ENCODE data around the gene CNKSR3. TPM values are rescaled to one million over a fixed set of nuclear protein-coding genes. Genes with fewer than 3 reads are reported as not detected.
"Not testable (repeated sequence)": the region's sequence is repeated elsewhere in the genome, so short reads cannot be mapped to it uniquely, and the experiment has no call there.

CNKSR3 gene
- total RNA-seq, 1 experiment from 2014 or later = not detected

GRCh38 chr6:154521412-154521811 is 10.9 kb upstream of the CNKSR3 start:
- no peak overlapping the region for H3K27ac ChIP-seq (ENCODE audit: low read length)
- H3K79me2 ChIP-seq (ENCODE audit: low read length) = no peaks in the 10 kb centered on the region
- no peaks in the 10 kb centered on the region for H3K4me1 ChIP-seq (ENCODE audit: low read length)
- no peaks in the 10 kb centered on the region for H4K20me1 ChIP-seq (ENCODE audit: insufficient read depth, low read depth, low read length)
- H3K36me3 ChIP-seq (ENCODE audit: insufficient read depth, low read length) = no peaks in the 10 kb centered on the region
- no peaks in the 10 kb centered on the region; the same call in 1 of the 2 replicates for H3K9me3 ChIP-seq (ENCODE audit: low read length)
- H3K4me3 ChIP-seq (ENCODE audit: low read length) = no peak overlapping the region
- no peak overlapping the region for H2AFZ ChIP-seq (ENCODE audit: low read length)
- no peaks in the 10 kb centered on the region for H3K9me2 ChIP-seq (replicated peaks; ENCODE audit: insufficient read depth, low read length)
- no peaks in the 10 kb centered on the region for H3K27me3 ChIP-seq (ENCODE audit: low read length)
- no peak for DNase-seq
- H3K9ac ChIP-seq (ENCODE audit: low read length) = no peak overlapping the region
- H3K4me2 ChIP-seq (ENCODE audit: low read depth, low read length, poor library complexity, severe bottlenecking) = no peak overlapping the region

GRCh38 chr6:154520280-154520679 is 9.8 kb upstream of the CNKSR3 start:
- no peak overlapping the region for H3K4me2 ChIP-seq (ENCODE audit: low read depth, low read length, poor library complexity, severe bottlenecking)
- no peak overlapping the region for H2AFZ ChIP-seq (ENCODE audit: low read length)
- no peak overlapping the region for H3K27ac ChIP-seq (ENCODE audit: low read length)
- H3K4me3 ChIP-seq (ENCODE audit: low read length) = no peak overlapping the region
- no peak overlapping the region for H3K9ac ChIP-seq (ENCODE audit: low read length)
- H3K9me2 ChIP-seq (replicated peaks; ENCODE audit: insufficient read depth, low read length) = no peaks in the 10 kb centered on the region
- DNase-seq = no peak
- H3K36me3 ChIP-seq (ENCODE audit: insufficient read depth, low read length) = no peaks in the 10 kb centered on the region
- H3K79me2 ChIP-seq (ENCODE audit: low read length) = no peaks in the 10 kb centered on the region
- no peaks in the 10 kb centered on the region for H3K27me3 ChIP-seq (ENCODE audit: low read length)
- H3K9me3 ChIP-seq (ENCODE audit: low read length) = no peaks in the 10 kb centered on the region
- no peaks in the 10 kb centered on the region for H4K20me1 ChIP-seq (ENCODE audit: insufficient read depth, low read depth, low read length)
- H3K4me1 ChIP-seq (ENCODE audit: low read length) = no peaks in the 10 kb centered on the region

GRCh38 chr6:154518396-154518795 is 7.9 kb upstream of the CNKSR3 start:
- H2AFZ ChIP-seq (ENCODE audit: low read length) = no peak overlapping the region
- DNase-seq = no peak
- H3K27me3 ChIP-seq (ENCODE audit: low read length) = no peaks in the 10 kb centered on the region
- no peak overlapping the region for H3K27ac ChIP-seq (ENCODE audit: low read length)
- H3K36me3 ChIP-seq (ENCODE audit: insufficient read depth, low read length) = no peaks in the 10 kb centered on the region
- no peak overlapping the region for H3K4me3 ChIP-seq (ENCODE audit: low read length)
- no peaks in the 10 kb centered on the region for H3K4me1 ChIP-seq (ENCODE audit: low read length)
- no peaks in the 10 kb centered on the region for H3K9me3 ChIP-seq (ENCODE audit: low read length)
- H4K20me1 ChIP-seq (ENCODE audit: insufficient read depth, low read depth, low read length) = no peaks in the 10 kb centered on the region
- no peak overlapping the region for H3K4me2 ChIP-seq (ENCODE audit: low read depth, low read length, poor library complexity, severe bottlenecking)
- no peak overlapping the region for H3K9ac ChIP-seq (ENCODE audit: low read length)
- no peaks in the 10 kb centered on the region for H3K79me2 ChIP-seq (ENCODE audit: low read length)
- H3K9me2 ChIP-seq (replicated peaks; ENCODE audit: insufficient read depth, low read length) = no peaks in the 10 kb centered on the region

- H3K36me3 ChIP-seq (ENCODE audit: insufficient read depth, low read length) = no peaks in the 10 kb centered on the region
- no peak overlapping the region for H3K4me2 ChIP-seq (ENCODE audit: low read depth, low read length, poor library complexity, severe bottlenecking)
- H3K4me1 ChIP-seq (ENCODE audit: low read length) = no peaks in the 10 kb centered on the region
- H3K79me2 ChIP-seq (ENCODE audit: low read length) = no peaks in the 10 kb centered on the region
- no peak overlapping the region for H3K9ac ChIP-seq (ENCODE audit: low read length)
- no peaks in the 10 kb centered on the region for H3K27me3 ChIP-seq (ENCODE audit: low read length)
- H3K4me3 ChIP-seq (ENCODE audit: low read length) = no peak overlapping the region
- DNase-seq = no peak
- H3K9me2 ChIP-seq (replicated peaks; ENCODE audit: insufficient read depth, low read length) = no peaks in the 10 kb centered on the region
- no peaks in the 10 kb centered on the region for H3K9me3 ChIP-seq (ENCODE audit: low read length)
- no peak overlapping the region for H3K27ac ChIP-seq (ENCODE audit: low read length)
- H2AFZ ChIP-seq (ENCODE audit: low read length) = no peak overlapping the region
- no peaks in the 10 kb centered on the region for H4K20me1 ChIP-seq (ENCODE audit: insufficient read depth, low read depth, low read length)
Measured at GRCh38 chr6:154516276-154516675, 5.8 kb upstream of the CNKSR3 start.

- Histone ChIP-seq H4K20me1 (ENCODE audit: insufficient read depth, low read depth, low read length) (no peaks in the 10 kb centered on the region), H3K27me3 (ENCODE audit: low read length) (no peaks in the 10 kb centered on the region), H3K36me3 (ENCODE audit: insufficient read depth, low read length) (no peaks in the 10 kb centered on the region), H3K9ac (ENCODE audit: low read length) (no peak overlapping the region), H3K9me3 (ENCODE audit: low read length) (no peaks in the 10 kb centered on the region), H3K4me3 (ENCODE audit: low read length) (no peak overlapping the region), H3K79me2 (ENCODE audit: low read length) (no peaks in the 10 kb centered on the region), H3K4me1 (ENCODE audit: low read length) (no peaks in the 10 kb centered on the region), H3K9me2 (replicated peaks; ENCODE audit: insufficient read depth, low read length) (no peaks in the 10 kb centered on the region), H3K4me2 (ENCODE audit: low read depth, low read length, poor library complexity, severe bottlenecking) (no peak overlapping the region), H2AFZ (ENCODE audit: low read length) (no peak overlapping the region), H3K27ac (ENCODE audit: low read length) (no peak overlapping the region)
- DNase-seq = no peak
Measured at GRCh38 chr6:154515826-154516225, 5.3 kb upstream of the CNKSR3 start.

GRCh38 chr6:154515076-154515475 is 4.6 kb upstream of the CNKSR3 start:
- not testable (repeated sequence) for H3K4me1 ChIP-seq (ENCODE audit: low read length); DNase-seq; H3K4me2 ChIP-seq (ENCODE audit: low read depth, low read length, poor library complexity, severe bottlenecking); H3K27ac ChIP-seq (ENCODE audit: low read length); H3K27me3 ChIP-seq (ENCODE audit: low read length); H2AFZ ChIP-seq (ENCODE audit: low read length); H4K20me1 ChIP-seq (ENCODE audit: insufficient read depth, low read depth, low read length); H3K4me3 ChIP-seq (ENCODE audit: low read length); H3K9me2 ChIP-seq (replicated peaks; ENCODE audit: insufficient read depth, low read length); H3K9me3 ChIP-seq (ENCODE audit: low read length); H3K79me2 ChIP-seq (ENCODE audit: low read length); H3K9ac ChIP-seq (ENCODE audit: low read length); H3K36me3 ChIP-seq (ENCODE audit: insufficient read depth, low read length)

- Histone ChIP-seq H2AFZ (ENCODE audit: low read length) (no peak overlapping the region), H3K27ac (ENCODE audit: low read length) (no peak overlapping the region), H3K4me3 (ENCODE audit: low read length) (no peak overlapping the region), H4K20me1 (ENCODE audit: insufficient read depth, low read depth, low read length) (no peaks in the 10 kb centered on the region), H3K36me3 (ENCODE audit: insufficient read depth, low read length) (no peaks in the 10 kb centered on the region), H3K4me2 (ENCODE audit: low read depth, low read length, poor library complexity, severe bottlenecking) (no peak overlapping the region), H3K79me2 (ENCODE audit: low read length) (no peaks in the 10 kb centered on the region), H3K9me3 (ENCODE audit: low read length) (no peaks in the 10 kb centered on the region), H3K27me3 (ENCODE audit: low read length) (no peaks in the 10 kb centered on the region), H3K9me2 (replicated peaks; ENCODE audit: insufficient read depth, low read length) (no peaks in the 10 kb centered on the region), H3K9ac (ENCODE audit: low read length) (no peak overlapping the region), H3K4me1 (ENCODE audit: low read length) (no peaks in the 10 kb centered on the region)
- no peak for DNase-seq
Measured at GRCh38 chr6:154514481-154514880, 4.0 kb upstream of the CNKSR3 start.

- H3K9me3 ChIP-seq (ENCODE audit: low read length) = no peaks in the 10 kb centered on the region
- H3K9me2 ChIP-seq (replicated peaks; ENCODE audit: insufficient read depth, low read length) = no peaks in the 10 kb centered on the region
- H2AFZ ChIP-seq (ENCODE audit: low read length) = no peak overlapping the region
- H3K27ac ChIP-seq (ENCODE audit: low read length) = no peak overlapping the region
- H3K79me2 ChIP-seq (ENCODE audit: low read length) = no peaks in the 10 kb centered on the region
- H3K9ac ChIP-seq (ENCODE audit: low read length) = no peak overlapping the region
- no peaks in the 10 kb centered on the region for H3K4me1 ChIP-seq (ENCODE audit: low read length)
- no peaks in the 10 kb centered on the region for H4K20me1 ChIP-seq (ENCODE audit: insufficient read depth, low read depth, low read length)
- H3K4me3 ChIP-seq (ENCODE audit: low read length) = no peak overlapping the region
- no peak overlapping the region for H3K4me2 ChIP-seq (ENCODE audit: low read depth, low read length, poor library complexity, severe bottlenecking)
- no peaks in the 10 kb centered on the region for H3K27me3 ChIP-seq (ENCODE audit: low read length)
- H3K36me3 ChIP-seq (ENCODE audit: insufficient read depth, low read length) = no peaks in the 10 kb centered on the region
- no peak for DNase-seq
Measured at GRCh38 chr6:154513601-154514320, 3.3 kb upstream of the CNKSR3 start.

Data from Karpas-422 (cell line).